GM23338 (cell line): Measurements from ENCODE around the gene OVCH1. TPM values are rescaled to one million over a fixed set of nuclear protein-coding genes. Genes with fewer than 3 reads are reported as not detected.

Experiments
- ATAC-seq: fragments of 200-7000 bp; cut with Tn5 transposase; 3 replicates; pipeline ENCODE4 v1.9.1; 2020
- DNase-seq: peaks from one replicate; pipeline ENCODE4 v3.0.0-alpha.2; 2015; ENCODE audit warnings: low spot score
- H2AFZ ChIP-seq: fragments of 200-600 bp; sonication (generic); 2 replicates; pipeline ENCODE4 v1.8.0; 2016; ENCODE audit warnings: antibody characterized with exemption, mild to moderate bottlenecking, moderate library complexity
- H3F3A ChIP-seq: fragments of 200-600 bp; sonication (generic); replicated peaks from 2 replicates; pipeline ENCODE4 v1.8.0; 2017; ENCODE audit warnings: antibody characterized with exemption, mixed run types, low read depth
- H3K27ac ChIP-seq: fragments of 200-600 bp; sonication (generic); 2 replicates; pipeline ENCODE4 v1.6.1; 2016; ENCODE audit warnings: low read depth
- H3K27me3 ChIP-seq: fragments of 200-600 bp; sonication (generic); 2 replicates; pipeline ENCODE4 v1.8.0; 2016; ENCODE audit warnings: mild to moderate bottlenecking, mixed run types, moderate library complexity; ENCODE audit not compliant: insufficient read depth
- H3K36me3 ChIP-seq: fragments of 200-600 bp; sonication (generic); 2 replicates; pipeline ENCODE4 v1.8.0; 2016; ENCODE audit warnings: mild to moderate bottlenecking; ENCODE audit not compliant: insufficient read depth
- H3K4me1 ChIP-seq: fragments of 200-600 bp; sonication (generic); 2 replicates; pipeline ENCODE4 v1.8.0; 2016; ENCODE audit warnings: mild to moderate bottlenecking, moderate library complexity; ENCODE audit not compliant: insufficient read depth
- H3K4me2 ChIP-seq: fragments of 200-600 bp; sonication (generic); 2 replicates; pipeline ENCODE4 v1.7.1; 2017; ENCODE audit warnings: mixed run types
- H3K4me3 ChIP-seq: fragments of 200-600 bp; sonication (generic); 2 replicates; pipeline ENCODE4 v1.6.1; 2016; ENCODE audit warnings: mixed run types
- H3K79me2 ChIP-seq: fragments of 200-600 bp; sonication (generic); replicated peaks from 2 replicates; pipeline ENCODE4 v1.8.0; 2017; ENCODE audit warnings: mild to moderate bottlenecking; ENCODE audit not compliant: insufficient read depth
- H3K9me2 ChIP-seq: fragments of 200-600 bp; sonication (generic); 2 replicates; pipeline ENCODE4 v1.8.0; 2017; ENCODE audit not compliant: insufficient read depth
- H4K20me1 ChIP-seq: fragments of 200-600 bp; sonication (generic); replicated peaks from 2 replicates; pipeline ENCODE4 v1.8.0; 2017; ENCODE audit warnings: mild to moderate bottlenecking; ENCODE audit not compliant: insufficient read depth
- H3K27ac Mint-ChIP-seq: 2 replicates; pipeline ENCODE4 v1.8.0; 2020; ENCODE audit warnings: inconsistent platforms, mild to moderate bottlenecking, moderate library complexity, mixed read lengths
- H3K27me3 Mint-ChIP-seq: 3 replicates; pipeline ENCODE4 v1.8.0; 2022; ENCODE audit warnings: low read depth, mild to moderate bottlenecking, moderate library complexity, mixed read lengths, inconsistent platforms; ENCODE audit not compliant: insufficient read depth, poor library complexity
- H3K36me3 Mint-ChIP-seq: 3 replicates; pipeline ENCODE4 v1.8.0; 2021; ENCODE audit warnings: low read depth, mild to moderate bottlenecking, inconsistent platforms, moderate library complexity, mixed read lengths
- H3K4me1 Mint-ChIP-seq: 3 replicates; pipeline ENCODE4 v1.8.0; 2020; ENCODE audit warnings: mild to moderate bottlenecking, inconsistent platforms, mixed read lengths
- H3K4me3 Mint-ChIP-seq: 3 replicates; pipeline ENCODE4 v1.8.0; 2021; ENCODE audit warnings: moderate library complexity, mild to moderate bottlenecking, inconsistent platforms, mixed read lengths
- H3K9me3 Mint-ChIP-seq: 3 replicates; pipeline ENCODE4 v1.8.0; 2020; ENCODE audit warnings: moderate library complexity, mild to moderate bottlenecking, inconsistent platforms, mixed read lengths
- EZH2 ChIP-seq: fragments of 200-600 bp; sonication (generic); IDR thresholded peaks from one replicate; pipeline ENCODE4 v1.8.0; 2017; ENCODE audit warnings: antibody characterized with exemption, mild to moderate bottlenecking, low read depth; ENCODE audit not compliant: unreplicated experiment
- EZH2phosphoT487 ChIP-seq: fragments of 200-600 bp; sonication (generic); IDR thresholded peaks from one replicate; pipeline ENCODE4 v1.8.1; 2018; ENCODE audit warnings: antibody characterized with exemption; ENCODE audit not compliant: unreplicated experiment
- NANOG ChIP-seq: IDR thresholded peaks from 2 replicates; pipeline ENCODE4 v1.6.1; 2016; ENCODE audit warnings: antibody characterized with exemption, borderline replicate concordance
- POLR2AphosphoS5 ChIP-seq: IDR thresholded peaks from 2 replicates; pipeline ENCODE4 v1.6.1; 2016; ENCODE audit warnings: antibody characterized with exemption, low read depth
- REST ChIP-seq: IDR thresholded peaks from one replicate; pipeline ENCODE4 v1.6.1; 2018; ENCODE audit warnings: antibody characterized with exemption; ENCODE audit not compliant: unreplicated experiment
- ZNF114 ChIP-seq: fragments of 250-450 bp; sonication (Bioruptor Pico); IDR thresholded peaks from 2 replicates; pipeline ENCODE4 v1.5.0; 2020; ENCODE audit warnings: mild to moderate bottlenecking, moderate library complexity
- ZNF331 ChIP-seq: fragments of 250-450 bp; sonication (Bioruptor Pico); IDR thresholded peaks from 2 replicates; pipeline ENCODE4 v1.5.0; 2020; ENCODE audit warnings: low read depth, mild to moderate bottlenecking, moderate library complexity
- polyA plus RNA-seq: library from polyadenylated mRNA; unstranded; fragments of >200 nt; fragmentation: Nextera tagmentation; extraction: Ambion mirVana; gene quantifications from 2 replicates; pipeline ENCODE4 v1.2.1, GENCODE V29; 2016
- total RNA-seq: library from RNA; depleted of rRNA; stranded (reverse); fragments of >200 nt; shearing (Covaris generic); gene quantifications from 2 replicates; pipeline ENCODE4 v1.2.3, GENCODE V29; 2014

The OVCH1 gene
- total and polyA plus RNA-seq, 2 experiments from 2014 or later: not detected

GRCh38 chr12:29537298-29537697, 39.8 kb upstream of the OVCH1 start:
- H3K36me3 Mint-ChIP-seq: no peaks in the 10 kb centered on the region
- H4K20me1 ChIP-seq: no peaks in the 10 kb centered on the region
- H3K9me3 Mint-ChIP-seq: no peaks in the 10 kb centered on the region
- H3K4me1 Mint-ChIP-seq: no peaks in the 10 kb centered on the region; the same call in none of the 3 replicates
- H2AFZ ChIP-seq: no peak overlapping the region
- no peaks in the 10 kb centered on the region for H3K4me1 ChIP-seq
- ATAC-seq (no peak), DNase-seq (no peak)
- H3K27ac ChIP-seq: no peak overlapping the region
- no peak overlapping the region for H3K27ac Mint-ChIP-seq
- H3K9me2 ChIP-seq: no peaks in the 10 kb centered on the region
- H3K36me3 ChIP-seq: no peaks in the 10 kb centered on the region
- TF ChIP-seq ZNF114 (CRISPR knock-in tag) (no peak), EZH2 (no peak)
- H3K4me3 ChIP-seq: no peak overlapping the region
- H3F3A ChIP-seq: no peaks in the 10 kb centered on the region
- H3K27me3 ChIP-seq: no peaks in the 10 kb centered on the region
- H3K27me3 Mint-ChIP-seq: no peaks in the 10 kb centered on the region
- no peaks in the 10 kb centered on the region for H3K79me2 ChIP-seq
- no peak overlapping the region for H3K4me2 ChIP-seq
- no peak overlapping the region for H3K4me3 Mint-ChIP-seq

- Mint-ChIP-seq H3K4me1 (no peaks in the 10 kb centered on the region; the same call in none of the 3 replicates), H3K36me3 (no peaks in the 10 kb centered on the region), H3K27ac (no peak overlapping the region), H3K4me3 (no peak overlapping the region), H3K9me3 (no peaks in the 10 kb centered on the region), H3K27me3 (peaks cover 4% of the 10 kb centered on the region)
- Histone ChIP-seq H3K4me2 (no peak overlapping the region), H2AFZ (no peak overlapping the region), H3K27me3 (no peaks in the 10 kb centered on the region), H3K9me2 (no peaks in the 10 kb centered on the region), H3K79me2 (no peaks in the 10 kb centered on the region), H4K20me1 (no peaks in the 10 kb centered on the region), H3K27ac (no peak overlapping the region), H3K4me3 (no peak overlapping the region), H3K4me1 (no peaks in the 10 kb centered on the region), H3F3A (no peaks in the 10 kb centered on the region), H3K36me3 (no peaks in the 10 kb centered on the region)
- ATAC-seq: peak; percentile 63
- TF ChIP-seq POLR2AphosphoS5 (no peak), NANOG (no peak), EZH2phosphoT487 (no peak)
- DNase-seq: peak; percentile 42
Measured at GRCh38 chr12:29534935-29535334, 37.4 kb upstream of the OVCH1 start.

GRCh38 chr12:29533815-29534489, 36.5 kb upstream of the OVCH1 start:
- no peaks in the 10 kb centered on the region for H3K9me3 Mint-ChIP-seq
- no peak for TF ChIP-seq ZNF331 (CRISPR knock-in tag)
- no peak for TF ChIP-seq REST
- no peak for TF ChIP-seq EZH2phosphoT487
- TF ChIP-seq EZH2: no peak
- Histone ChIP-seq H3K9me2 (no peaks in the 10 kb centered on the region), H4K20me1 (no peaks in the 10 kb centered on the region), H3K27ac (no peak overlapping the region), H3K4me1 (no peaks in the 10 kb centered on the region), H3K79me2 (no peaks in the 10 kb centered on the region), H2AFZ (no peak overlapping the region), H3K27me3 (no peaks in the 10 kb centered on the region), H3K36me3 (no peaks in the 10 kb centered on the region), H3K4me2 (no peak overlapping the region), H3F3A (no peaks in the 10 kb centered on the region), H3K4me3 (no peak overlapping the region)
- no peak for DNase-seq
- no peak overlapping the region for H3K27ac Mint-ChIP-seq
- H3K4me3 Mint-ChIP-seq: no peak overlapping the region
- no peaks in the 10 kb centered on the region; the same call in none of the 3 replicates for H3K4me1 Mint-ChIP-seq
- peaks cover 4% of the 10 kb centered on the region for H3K27me3 Mint-ChIP-seq
- no peak for ATAC-seq
- H3K36me3 Mint-ChIP-seq: no peaks in the 10 kb centered on the region
